Dedifferentiated amniotic fluid mesenchymal stem cell (primary cell): ENCODE data around the gene NFKBIB.

Experiments
- DNase-seq: peaks from one replicate; pipeline ENCODE4 v3.0.0-alpha.2; 2016; ENCODE audit errors: extremely low spot score

The NFKBIB gene

DNA sequence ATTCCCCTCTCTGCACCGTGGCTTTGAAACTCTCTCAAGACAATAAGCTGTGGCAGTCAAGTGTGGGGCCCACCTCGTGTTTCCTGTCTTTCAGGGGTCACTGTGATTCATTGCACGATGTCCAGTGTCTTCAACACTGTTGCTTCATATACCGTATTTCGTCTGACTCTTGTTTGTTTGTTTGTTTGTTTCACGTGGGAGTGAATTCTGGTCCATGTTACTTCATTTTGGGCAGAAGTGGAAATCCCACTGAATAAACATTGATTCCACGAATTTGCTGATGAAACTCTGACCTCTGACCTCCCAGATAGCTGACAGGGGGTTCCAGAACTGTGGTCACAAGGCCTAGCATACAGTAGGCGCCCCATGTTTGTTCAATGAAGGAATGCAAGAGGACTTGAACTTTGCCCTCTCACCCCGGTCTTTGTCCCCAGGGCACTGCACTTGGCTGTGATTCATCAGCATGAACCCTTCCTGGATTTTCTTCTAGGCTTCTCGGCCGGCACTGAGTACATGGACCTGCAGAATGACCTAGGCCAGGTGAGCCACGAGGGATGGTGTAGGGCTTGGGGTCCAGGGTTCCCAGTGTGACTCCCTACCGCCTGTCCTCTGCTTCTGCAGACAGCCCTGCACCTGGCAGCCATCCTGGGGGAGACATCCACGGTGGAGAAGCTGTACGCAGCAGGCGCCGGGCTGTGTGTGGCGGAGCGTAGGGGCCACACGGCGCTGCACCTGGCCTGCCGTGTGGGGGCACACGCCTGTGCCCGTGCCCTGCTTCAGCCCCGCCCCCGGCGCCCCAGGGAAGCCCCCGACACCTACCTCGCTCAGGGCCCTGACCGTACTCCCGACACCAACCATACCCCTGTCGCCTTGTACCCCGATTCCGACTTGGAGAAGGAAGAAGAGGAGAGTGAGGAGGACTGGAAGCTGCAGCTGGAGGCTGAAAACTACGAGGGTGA is 5.1 kb downstream of the NFKBIB start:
- no peak for DNase-seq

- DNase-seq: no peak
Observed at GRCh38 chr19:38905620-38906019, 5.9 kb downstream of the NFKBIB start.

DNA sequence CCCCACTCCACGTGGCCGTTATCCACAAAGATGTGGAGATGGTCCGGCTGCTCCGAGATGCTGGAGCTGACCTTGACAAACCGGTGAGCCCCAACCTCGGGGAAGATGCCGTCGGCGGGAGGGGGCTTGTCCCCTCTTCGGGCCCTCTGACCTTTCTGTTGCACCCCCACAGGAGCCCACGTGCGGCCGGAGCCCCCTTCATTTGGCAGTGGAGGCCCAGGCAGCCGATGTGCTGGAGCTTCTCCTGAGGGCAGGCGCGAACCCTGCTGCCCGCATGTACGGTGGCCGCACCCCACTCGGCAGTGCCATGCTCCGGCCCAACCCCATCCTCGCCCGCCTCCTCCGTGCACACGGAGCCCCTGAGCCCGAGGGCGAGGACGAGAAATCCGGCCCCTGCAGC is 7.5 kb downstream of the NFKBIB start:
- DNase-seq: no peak

GRCh38 chr19:38907670-38908069 is 7.9 kb downstream of the NFKBIB start:
- no peak for DNase-seq

GRCh38 chr19:38908911-38909310 is 9.1 kb downstream of the NFKBIB start:
- no peak for DNase-seq

DNA sequence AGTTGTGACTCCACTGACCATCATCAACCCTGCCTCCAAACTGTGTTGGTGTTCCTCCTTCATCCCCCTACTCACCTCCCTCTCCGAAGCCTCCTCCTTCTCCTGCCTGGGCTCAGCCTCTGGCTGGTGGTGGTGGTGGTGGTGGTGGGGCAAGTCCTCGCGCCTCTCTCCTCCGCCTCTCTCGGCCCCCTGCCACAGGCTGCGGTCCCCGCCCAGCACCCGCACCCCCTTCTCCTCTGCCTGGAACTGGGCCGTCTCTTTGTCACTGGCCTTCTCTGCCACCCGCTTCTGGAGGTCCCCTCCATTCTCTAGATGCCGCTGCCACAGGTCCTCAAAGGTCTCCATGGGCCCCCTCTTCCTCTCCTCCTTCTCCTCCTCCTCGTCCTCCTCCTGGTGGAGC is 10.7 kb downstream of the NFKBIB start:
- DNase-seq: no peak

DNA sequence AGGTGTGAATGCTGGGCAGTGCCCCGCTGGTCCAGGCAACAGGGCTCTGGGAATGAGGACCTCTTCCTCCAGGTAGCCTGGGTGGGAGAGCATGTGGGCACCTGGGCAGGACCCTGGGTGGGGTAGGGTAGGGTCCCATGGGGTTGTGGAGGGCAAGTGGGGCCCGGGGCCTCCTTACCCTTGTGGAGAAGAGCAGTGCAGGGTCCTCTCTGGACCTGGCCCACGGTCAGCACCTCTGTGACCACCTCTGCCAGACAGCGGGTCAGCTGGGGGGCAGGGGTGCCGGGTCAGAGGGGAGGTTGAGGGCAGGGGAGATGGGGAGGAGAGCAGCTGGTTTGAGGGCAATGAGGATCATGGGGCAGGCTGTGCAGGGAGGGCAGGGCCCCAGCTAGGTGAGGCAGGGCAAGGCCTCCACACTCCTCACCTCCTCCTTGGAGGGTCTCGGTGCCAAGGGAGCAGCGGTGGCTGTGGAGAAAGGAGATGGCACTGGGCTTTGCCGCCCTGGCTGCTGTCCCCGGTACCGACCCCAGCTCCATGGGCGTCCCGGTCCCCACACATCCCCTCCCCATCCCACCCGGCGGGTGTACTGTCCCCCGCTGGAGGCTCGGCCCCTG is 11.7 kb downstream of the NFKBIB start:
- DNase-seq: no peak

DNA sequence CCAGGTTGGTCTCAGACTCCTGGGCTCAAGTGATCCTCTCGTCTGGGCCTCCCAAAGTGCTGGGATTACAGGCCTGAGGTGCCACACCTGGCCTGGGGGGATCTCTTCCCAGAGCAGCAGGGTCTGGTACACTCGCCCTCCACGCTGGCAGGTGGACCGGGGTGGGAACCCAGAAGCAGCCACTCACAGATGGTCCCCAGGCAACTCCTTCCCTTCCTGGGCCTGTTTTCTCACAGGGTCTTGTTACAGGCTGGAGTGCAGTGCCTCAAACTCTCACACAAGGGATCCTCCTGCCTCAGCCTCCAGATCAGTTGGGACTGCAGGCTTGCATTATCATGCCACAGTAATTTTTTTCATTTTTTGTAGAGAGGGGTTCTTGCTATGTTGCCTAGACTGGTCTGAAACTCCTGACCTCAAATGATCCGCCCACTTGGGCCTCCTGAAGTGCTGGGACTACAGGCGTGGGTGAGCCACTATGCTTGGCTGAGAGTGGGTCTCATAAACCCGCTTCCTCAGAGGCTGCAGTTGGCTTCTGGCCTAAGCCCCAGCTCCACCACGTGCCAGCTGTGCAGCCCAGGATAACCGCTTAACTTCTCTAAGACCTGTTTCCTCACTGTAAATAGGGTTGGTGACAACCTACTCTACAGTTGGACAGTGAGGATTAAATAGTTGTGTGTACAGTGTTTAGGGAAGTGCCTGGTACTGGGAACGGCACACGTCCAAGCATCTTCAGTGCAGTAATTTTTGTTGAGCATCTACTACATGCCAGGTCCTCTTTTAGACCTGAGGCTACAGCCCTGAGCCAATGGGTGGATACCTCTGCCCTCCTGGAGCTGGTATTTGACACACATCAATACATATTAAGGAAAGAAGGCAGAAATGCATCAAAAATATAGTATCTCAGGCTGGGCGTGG is 13.1 kb downstream of the NFKBIB start:
- no peak for DNase-seq

DNA sequence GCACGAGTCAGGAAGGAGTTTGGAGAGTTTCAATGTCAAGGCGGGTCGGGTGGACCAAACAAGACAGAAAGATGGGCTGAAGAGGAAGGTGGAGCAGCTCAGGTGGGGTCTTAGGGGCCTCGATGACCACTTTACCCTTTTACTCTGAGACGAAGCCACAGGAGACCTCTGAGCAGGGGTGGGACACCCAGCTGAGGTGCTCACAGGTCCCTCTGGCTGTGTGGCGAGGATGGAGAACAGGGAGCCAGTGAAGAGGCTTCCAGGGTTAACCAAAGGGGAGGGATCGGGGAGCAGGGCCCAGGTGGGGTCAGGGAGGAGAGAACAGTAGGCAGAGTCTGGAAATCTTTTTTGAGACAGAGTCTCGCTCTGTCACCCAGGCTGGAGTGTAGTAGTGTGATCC is 14.2 kb downstream of the NFKBIB start:
- no peak for DNase-seq

- no peak for DNase-seq
Observed at GRCh38 chr19:38915329-38916321, 15.9 kb downstream of the NFKBIB start.

DNA sequence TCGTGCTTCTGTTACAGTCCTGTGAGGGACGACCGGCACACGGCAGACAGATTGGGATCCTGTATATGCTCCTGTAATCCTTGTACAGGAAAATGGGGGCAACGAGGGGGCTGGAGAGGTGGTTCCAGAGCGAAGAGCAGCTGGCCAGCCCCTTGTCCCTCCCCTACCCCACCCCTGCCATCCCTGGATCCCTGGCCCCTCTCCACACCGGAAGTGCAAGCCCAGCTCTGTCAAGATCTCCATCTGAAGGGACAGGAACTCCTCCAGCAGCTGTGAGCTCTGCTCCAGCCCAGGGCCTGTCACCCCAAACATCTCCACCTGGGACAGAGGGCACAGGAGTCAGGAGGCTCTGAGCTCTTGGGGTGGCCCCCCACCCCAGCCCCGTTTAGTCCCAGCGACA is 17.7 kb downstream of the NFKBIB start:
- DNase-seq: no peak

GRCh38 chr19:38917921-38918491 is 18.2 kb downstream of the NFKBIB start:
- no peak for DNase-seq

- no peak for DNase-seq
Observed at GRCh38 chr19:38918526-38918925, 18.8 kb downstream of the NFKBIB start.

DNA sequence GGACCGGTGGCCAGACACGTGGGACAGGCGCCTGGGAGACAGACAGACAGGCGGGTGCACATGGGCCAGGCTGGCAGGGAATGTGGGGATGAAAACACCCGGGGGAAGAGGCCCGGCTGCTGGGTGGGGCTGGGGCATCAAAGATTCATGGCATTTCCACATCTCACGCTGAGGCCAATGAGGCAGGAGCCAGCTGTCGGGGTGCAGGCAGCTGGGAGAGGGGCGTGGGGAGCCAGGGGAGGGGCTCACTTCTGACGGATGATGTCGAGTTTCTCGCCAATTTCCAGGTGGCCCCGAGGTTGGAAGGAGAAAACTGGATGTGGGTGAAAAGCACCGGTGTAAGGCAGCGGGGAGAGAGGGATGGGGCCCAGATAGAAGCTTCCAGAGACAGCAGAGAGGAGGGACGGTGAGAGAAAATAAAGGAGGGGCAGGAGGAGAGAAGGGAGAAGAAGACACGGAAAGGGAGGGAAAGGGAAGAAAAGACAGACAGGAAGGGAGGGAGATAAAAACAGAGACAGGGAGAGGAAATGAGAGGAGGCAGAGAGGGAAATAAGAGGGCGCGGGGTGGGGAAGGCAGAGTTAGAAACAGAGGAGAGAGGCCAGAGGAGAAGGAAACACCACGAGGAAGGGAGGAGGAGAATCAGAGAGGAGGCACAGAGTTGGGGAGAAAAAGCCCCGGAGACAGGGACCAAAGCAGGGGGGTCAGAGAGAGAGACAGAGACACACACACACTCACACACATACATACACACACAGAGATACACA is 20.2 kb downstream of the NFKBIB start:
- DNase-seq: no peak

GRCh38 chr19:38920602-38921419 is 21.0 kb downstream of the NFKBIB start:
- no peak for DNase-seq

- no peak for DNase-seq
Observed at GRCh38 chr19:38921420-38922274, 21.9 kb downstream of the NFKBIB start.

GRCh38 chr19:38922482-38922881 is 22.7 kb downstream of the NFKBIB start:
- no peak for DNase-seq

- no peak for DNase-seq
Observed at GRCh38 chr19:38924388-38924787, 24.6 kb downstream of the NFKBIB start.
